Thyroid gland (tissue), 4 donors: ENCODE data around the gene CCS. TPM values are rescaled to one million over a fixed set of nuclear protein-coding genes. Genes with fewer than 3 reads are reported as not detected.

ENCODE experiments used
- DNase-seq, 2 donors: peaks; one replicate each; pipeline ENCODE4 v3.0.0-alpha.2; 2019
- H3K27ac ChIP-seq, 3 donors: fragments of 200-600 bp; sonication (generic); 1 replicate in 2 of 3; 2 replicates in 1 of 3; pipeline ENCODE4 v1.5.1; 2016 to 2019; ENCODE audit warnings: mild to moderate bottlenecking in 1 of 3, moderate library complexity in 1 of 3
- H3K27me3 ChIP-seq: fragments of 200-600 bp; sonication (generic); one replicate; pipeline ENCODE4 v1.5.1; 2019
- H3K36me3 ChIP-seq, 2 donors: fragments of 200-600 bp; sonication (generic); one replicate each; pipeline ENCODE4 v1.5.1; 2016 to 2019
- H3K4me1 ChIP-seq, 2 donors: fragments of 200-600 bp; sonication (generic); one replicate each; pipeline ENCODE4 v1.5.1; 2017 to 2019
- H3K4me3 ChIP-seq, 3 donors: fragments of 200-600 bp; sonication (generic); replicated peaks in 1 of 3; 1 replicate in 2 of 3; 2 replicates in 1 of 3; pipeline ENCODE4 v1.5.1; 2016; ENCODE audit warnings: mild to moderate bottlenecking in 1 of 3
- H3K9me3 ChIP-seq: fragments of 200-600 bp; sonication (generic); one replicate; pipeline ENCODE4 v1.5.1; 2017
- CTCF ChIP-seq, 6 experiments: fragments of 200-600 bp in 3 of 6; fragments of 450-650 bp in 3 of 6; sonication (generic) in 3 of 6; IDR thresholded peaks; one replicate each; pipeline ENCODE4 v1.5.1; 2016 to 2019; ENCODE audit warnings: antibody characterized with exemption in 6 of 6, mild to moderate bottlenecking in 2 of 6, inconsistent platforms in 1 of 6, moderate library complexity in 1 of 6
- POLR2A ChIP-seq, 2 donors: fragments of 450-650 bp; IDR thresholded peaks; one replicate each; pipeline ENCODE4 v1.6.1; 2017; ENCODE audit warnings: antibody characterized with exemption in 2 of 2, mild to moderate bottlenecking in 2 of 2, moderate library complexity in 1 of 2
- WGBS, 2 donors: methylation state at CpG; one replicate each; pipeline ENCODE4 v1.1.5; 2017; 5-methylcytosine and 5-hydroxymethylcytosine counted together
- intact Hi-C: fragments of 100-400 bp; cut with DNase I; formaldehyde crosslinking; loops from one replicate; pipeline ENCODE4 v1.15.1; 2023
- total RNA-seq, 4 donors: library from RNA; depleted of rRNA; stranded (reverse); fragments of >200 nt; gene quantifications; one replicate each; pipeline ENCODE4 v1.2.3, GENCODE V29; 2016

CCS gene
- total RNA-seq, 4 donors from 2014 or later, result 22.7 to 48.5 (median 28.9) TPM

DNA sequence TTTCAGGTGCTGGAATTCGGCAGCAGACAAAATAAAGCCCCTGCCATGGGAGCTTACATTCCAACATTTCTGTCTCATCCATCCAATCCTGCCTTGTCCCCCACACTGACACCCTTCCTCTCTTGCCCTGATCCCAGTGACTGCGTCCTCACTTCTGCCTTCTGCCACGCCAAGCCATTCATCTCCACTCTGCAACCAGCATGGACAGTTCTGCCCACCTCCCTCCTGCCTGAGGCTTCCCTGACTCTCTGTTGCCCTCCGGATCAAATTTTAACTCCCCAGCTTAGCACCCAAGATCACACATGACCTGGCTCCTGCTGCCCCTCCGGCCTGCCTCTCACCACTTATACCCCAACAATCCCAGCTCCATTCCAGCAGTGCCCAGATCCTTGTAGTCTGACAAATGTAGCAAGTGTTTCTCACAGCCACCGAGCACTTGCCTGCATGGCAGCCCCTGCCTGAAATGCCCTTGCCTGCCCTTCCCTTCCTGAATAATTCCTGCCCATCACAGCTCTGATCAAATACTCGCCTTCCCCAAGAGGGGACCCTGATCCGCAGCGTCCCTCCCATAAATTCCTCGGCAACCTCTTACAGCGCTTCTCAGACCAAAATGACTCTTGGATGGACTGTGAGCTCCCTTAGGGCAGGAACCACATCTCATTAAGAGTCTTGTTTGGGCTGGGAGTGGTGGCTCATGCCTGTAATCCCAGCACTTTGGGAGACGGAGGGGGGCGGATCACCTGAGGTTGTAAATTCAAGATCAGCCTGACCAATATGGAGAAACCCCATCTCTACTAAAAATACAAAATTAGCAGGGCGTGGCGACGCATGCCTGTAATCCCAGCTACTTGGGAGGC lies 44.0 kb upstream of the CCS start:
- WGBS, 2 donors, result 59 to 60% methylated on average over 16 of the region's 16 CpGs
- no peak for DNase-seq
- Histone ChIP-seq H3K4me3 (no peak overlapping the region), H3K4me1 (peaks cover 14 to 15% of the 10 kb centered on the region in 2 donors), H3K27me3 (no peaks in the 10 kb centered on the region), H3K27ac (no peak overlapping the region), H3K9me3 (no peaks in the 10 kb centered on the region), H3K36me3 (no peaks in the 10 kb centered on the region)
- intact Hi-C loops, result no loop called here
- TF ChIP-seq CTCF (IDR thresholded peaks at IDR 0.05), result no peak

- intact Hi-C loops, result no loop called here
- Histone ChIP-seq H3K27ac (no peak overlapping the region), H3K36me3 (no peaks in the 10 kb centered on the region), H3K9me3 (no peaks in the 10 kb centered on the region), H3K27me3 (no peaks in the 10 kb centered on the region), H3K4me3 (no peak overlapping the region), H3K4me1 (peaks cover 12 to 15% of the 10 kb centered on the region in 2 donors)
- TF ChIP-seq CTCF (IDR thresholded peaks at IDR 0.05) (no peak), POLR2A (IDR thresholded peaks at IDR 0.05) (no peak)
- 92 to 97% methylated on average over 3 of the region's 3 CpGs for WGBS, 2 donors
- DNase-seq, result no peak
Observed at GRCh38 chr11:66549696-66550095, 43.3 kb upstream of the CCS start.

DNA sequence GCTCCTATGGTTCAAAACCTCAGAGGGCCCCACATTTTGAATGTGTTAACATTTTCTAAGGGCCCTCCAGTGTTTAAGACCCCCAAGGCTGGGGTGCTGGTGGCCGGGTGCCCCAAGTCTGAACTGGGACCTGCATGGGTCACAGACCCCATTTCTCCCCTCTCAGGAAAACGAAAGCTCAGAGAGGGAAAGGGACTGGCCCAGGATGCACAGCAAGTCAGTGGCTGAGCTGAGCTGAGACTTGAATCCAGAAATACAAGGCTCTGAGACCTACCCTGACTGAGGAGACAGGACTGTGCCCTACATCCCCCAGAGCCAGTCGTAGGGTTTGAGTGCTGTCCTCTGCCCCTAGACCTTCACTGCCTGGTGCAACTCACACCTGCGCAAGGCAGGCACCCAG lies 42.1 kb upstream of the CCS start:
- intact Hi-C loops, result no loop called here
- 77 to 88% methylated on average over 4 of the region's 4 CpGs for WGBS, 2 donors

DNA sequence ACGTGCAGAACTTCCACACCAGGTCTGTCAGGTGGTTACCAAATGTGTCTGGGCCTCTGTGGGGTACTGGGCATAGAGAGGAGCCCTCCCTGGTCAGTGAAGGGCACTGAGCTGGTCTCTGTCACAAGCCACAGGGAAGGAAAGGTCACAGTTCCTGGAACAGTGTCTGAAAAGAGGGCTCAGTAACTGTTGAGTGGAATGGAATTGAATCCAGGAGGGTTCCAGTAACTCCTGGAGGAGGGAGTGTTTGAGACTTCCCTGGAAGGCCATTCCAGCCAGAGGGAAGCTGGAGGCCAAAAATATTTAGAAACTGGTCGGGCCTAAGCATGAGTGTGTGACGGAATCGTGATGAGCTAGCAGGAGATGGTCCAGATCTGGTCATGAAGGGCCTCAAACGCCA lies 38.4 kb upstream of the CCS start:
- intact Hi-C loops, result no loop called here
- Histone ChIP-seq H3K4me1 (peaks cover 8 to 13% of the 10 kb centered on the region in 2 donors), H3K27me3 (no peaks in the 10 kb centered on the region), H3K36me3 (no peaks in the 10 kb centered on the region), H3K27ac (no peak overlapping the region), H3K9me3 (no peaks in the 10 kb centered on the region), H3K4me3 (no peak overlapping the region)
- TF ChIP-seq POLR2A (IDR thresholded peaks at IDR 0.05) (no peak), CTCF (IDR thresholded peaks at IDR 0.05) (no peak)
- DNase-seq, result no peak
- 80 to 83% methylated on average over 5 of the region's 5 CpGs for WGBS, 2 donors

More for the DNA sequence above, 42.1 kb upstream of the CCS start:
- Histone ChIP-seq H3K27me3 (no peaks in the 10 kb centered on the region), H3K4me3 (no peak overlapping the region), H3K36me3 (no peaks in the 10 kb centered on the region), H3K27ac (no peak overlapping the region), H3K4me1 (peaks cover 5 to 9% of the 10 kb centered on the region in 2 donors), H3K9me3 (no peaks in the 10 kb centered on the region)
- no peak for DNase-seq
- TF ChIP-seq CTCF (IDR thresholded peaks at IDR 0.05), result no peak
- TF ChIP-seq POLR2A (IDR thresholded peaks at IDR 0.05), result no peak

DNA sequence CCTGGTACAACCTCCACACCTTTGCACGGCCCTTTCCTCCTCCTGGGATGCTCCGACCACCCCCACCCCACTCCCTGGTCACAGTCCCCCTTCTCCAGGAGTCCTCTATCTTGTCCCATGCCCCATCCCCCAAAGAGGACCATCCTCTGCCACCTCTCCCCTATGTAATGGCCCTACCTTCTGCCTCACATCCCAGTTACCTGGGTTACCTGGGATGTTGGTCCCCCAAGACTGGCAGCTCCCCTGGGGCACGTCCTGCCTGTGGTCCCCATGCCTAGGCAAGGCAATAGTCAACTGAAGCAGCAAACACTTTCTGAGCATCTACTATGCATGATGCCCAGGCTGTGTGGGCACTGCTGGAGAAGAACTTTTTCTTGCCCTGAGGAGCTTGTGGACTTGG lies 37.6 kb upstream of the CCS start:
- no peak overlapping the region for H3K4me3 ChIP-seq

More for the DNA sequence above, 37.6 kb upstream of the CCS start:
- Histone ChIP-seq H3K27me3 (no peaks in the 10 kb centered on the region), H3K36me3 (no peaks in the 10 kb centered on the region), H3K9me3 (no peaks in the 10 kb centered on the region), H3K27ac (no peak overlapping the region), H3K4me1 (peaks cover 8 to 13% of the 10 kb centered on the region in 2 donors)
- no peak for DNase-seq
- TF ChIP-seq POLR2A (IDR thresholded peaks at IDR 0.05) (no peak), CTCF (IDR thresholded peaks at IDR 0.05) (no peak)
- WGBS, 2 donors, result 87 to 89% methylated on average over 3 of the region's 3 CpGs
- intact Hi-C loops, result no loop called here
